Activated CD4-positive, alpha-beta T cell treated with anti-CD3 and anti-CD28 coated beads, Interleukin-2, amount 50 U/mL, for 16 hours (primary cell): ENCODE results near the gene ABCB10.
"Not testable (repeated sequence)": the region's sequence is repeated elsewhere in the genome, so short reads cannot be mapped to it uniquely, and the experiment has no call there.

Experiments
- DNase-seq: peaks from one replicate; pipeline ENCODE4 v3.0.0-alpha.2; 2020

ABCB10 gene

DNA sequence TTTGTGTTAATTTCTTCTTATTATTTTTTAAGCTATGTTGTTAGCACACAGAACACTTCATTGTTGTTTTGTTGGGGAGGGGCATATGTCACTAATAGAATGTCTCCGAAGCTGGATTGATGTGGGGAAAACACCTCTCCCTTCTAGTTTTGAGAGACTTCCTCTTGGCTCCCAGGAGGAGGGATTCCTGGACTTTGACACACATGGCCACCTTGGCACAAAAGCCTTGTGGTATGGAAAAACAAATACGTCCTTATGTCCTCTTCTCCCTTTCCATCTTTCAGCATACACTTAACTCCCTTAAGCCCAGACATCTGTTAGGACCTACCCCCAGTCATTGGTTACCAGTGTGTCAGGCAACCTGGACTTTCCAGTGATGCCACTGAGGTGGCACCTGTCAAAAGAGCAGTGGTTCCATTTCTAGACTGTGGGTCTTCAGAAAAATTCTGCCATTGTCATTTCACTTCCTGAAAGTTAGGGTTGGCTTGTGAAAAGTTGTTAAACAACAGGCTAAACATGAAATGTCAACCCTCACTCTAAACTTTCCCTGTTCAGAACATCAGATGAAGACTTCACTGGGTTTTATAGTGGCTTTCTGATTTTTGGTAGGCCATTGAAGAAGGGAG lies 12.5 kb upstream of the ABCB10 start:
- DNase-seq = no peak

- DNase-seq = no peak
These were observed 11.8 kb upstream of the ABCB10 start for GRCh38 chr1:229570305-229570704.

GRCh38 chr1:229567109-229567868 lies 8.8 kb upstream of the ABCB10 start:
- DNase-seq = no peak

- no peak for DNase-seq
These were observed 5.2 kb upstream of the ABCB10 start for GRCh38 chr1:229563701-229564100.

DNA sequence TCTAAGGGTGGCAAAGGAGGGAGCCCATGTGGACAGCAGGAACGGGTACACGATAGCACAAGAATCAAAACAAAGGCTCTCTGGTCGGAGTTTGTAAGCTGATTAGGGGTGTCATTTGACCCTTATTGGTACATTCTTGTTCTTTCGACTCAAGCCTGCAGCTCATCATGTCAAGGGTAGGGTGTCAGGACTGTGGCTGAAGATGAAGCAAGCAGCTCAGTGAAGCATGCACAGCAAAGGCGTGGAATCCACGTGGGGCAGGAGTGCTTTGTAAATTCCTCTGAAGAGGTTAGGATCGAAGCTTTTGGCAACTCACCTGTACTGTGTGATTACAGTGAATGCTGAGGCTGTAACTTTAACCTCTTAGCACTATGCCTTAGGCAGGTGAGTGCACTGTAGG lies 4.7 kb upstream of the ABCB10 start:
- DNase-seq = no peak

GRCh38 chr1:229562686-229563085 lies 4.2 kb upstream of the ABCB10 start:
- no peak for DNase-seq

DNA sequence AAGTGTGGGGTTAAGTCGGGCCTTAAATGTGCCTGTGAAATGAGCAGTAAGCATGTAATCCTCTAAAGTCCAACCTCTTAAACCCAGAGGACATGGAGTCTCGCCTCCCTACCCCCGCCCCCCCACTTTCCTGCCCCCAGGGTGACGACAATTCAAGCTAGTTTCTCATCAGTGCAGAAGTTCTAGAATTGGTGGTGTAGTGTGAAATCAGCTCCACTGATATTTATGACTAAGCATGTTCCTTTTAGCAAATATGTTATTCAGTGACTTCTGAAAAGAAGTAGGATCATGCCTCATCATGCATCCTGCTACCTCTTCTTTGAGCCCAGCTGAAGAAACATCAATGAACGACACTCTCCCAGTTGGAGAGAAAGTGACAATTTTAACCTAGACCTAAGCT lies 2.6 kb upstream of the ABCB10 start:
- no peak for DNase-seq

DNA sequence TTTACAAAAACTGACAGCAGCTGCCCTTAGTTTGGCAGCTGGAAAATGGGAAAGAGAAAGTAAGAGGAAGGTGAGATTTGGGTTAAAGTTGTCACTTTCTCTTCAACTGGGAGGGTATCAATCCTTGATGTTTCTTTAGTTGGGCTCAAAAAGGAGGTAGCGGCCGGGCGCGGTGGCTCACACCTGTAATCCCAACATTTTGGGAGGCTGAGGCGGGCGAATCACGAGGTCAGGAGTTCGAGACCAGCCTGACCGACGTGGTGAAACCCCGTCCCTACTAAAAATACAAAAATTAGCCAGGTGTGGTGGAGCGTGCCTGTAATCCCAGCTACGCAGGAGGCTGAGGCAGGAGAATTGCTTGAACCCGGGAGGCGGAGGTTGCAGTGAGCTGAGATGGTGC lies 1.6 kb upstream of the ABCB10 start:
- DNase-seq = not testable (repeated sequence)

DNA sequence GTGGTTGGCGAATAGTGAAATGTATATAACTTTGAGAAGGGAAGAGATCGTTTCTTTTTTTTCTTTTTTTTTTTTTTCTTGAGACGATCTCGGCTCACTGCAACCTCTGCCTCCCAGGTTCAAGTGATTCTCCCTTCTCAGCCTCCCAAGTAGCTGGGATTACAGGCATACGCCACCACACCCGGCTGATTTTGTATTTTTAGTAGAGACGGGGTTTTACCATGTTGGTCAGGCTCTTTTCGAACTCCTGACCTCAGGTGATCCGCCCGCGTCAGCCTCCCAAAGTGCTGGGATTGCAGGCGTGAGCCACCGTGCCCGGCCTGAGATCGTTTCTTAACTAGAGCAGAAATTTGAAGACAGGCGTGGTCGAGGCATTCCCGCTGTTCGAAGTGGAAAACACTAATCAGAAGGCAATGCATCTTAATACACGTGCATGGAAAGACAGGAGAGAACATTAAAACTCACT lies 862 bp upstream of the ABCB10 start:
- DNase-seq = not testable (repeated sequence)

DNA sequence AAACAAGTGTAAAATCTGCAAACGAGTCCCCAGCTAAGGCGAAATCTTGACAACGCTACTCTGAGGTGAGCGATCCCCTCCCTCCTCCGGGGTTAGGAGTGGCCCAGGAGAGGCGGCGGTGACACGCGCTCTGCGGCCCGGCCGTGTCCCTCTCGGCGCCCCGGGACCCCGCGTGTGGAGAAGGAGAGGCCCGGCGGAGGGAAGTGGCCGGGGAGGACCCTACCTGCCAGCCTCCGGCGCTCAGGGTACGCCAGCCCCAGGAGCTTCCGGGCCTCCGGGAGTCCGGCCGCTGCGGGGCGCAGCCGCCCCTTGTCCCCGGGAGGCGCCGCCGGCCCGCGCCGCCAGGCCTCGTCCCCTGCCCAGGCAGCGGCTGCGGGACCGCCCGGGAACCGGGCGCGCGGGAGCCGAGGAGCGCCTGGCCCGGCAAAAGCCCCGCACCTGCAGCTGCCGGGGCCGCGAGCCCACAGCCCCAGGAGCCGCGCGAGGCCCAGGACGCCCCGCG lies 543 bp downstream of the ABCB10 start:
- peak; percentile 45 for DNase-seq

DNA sequence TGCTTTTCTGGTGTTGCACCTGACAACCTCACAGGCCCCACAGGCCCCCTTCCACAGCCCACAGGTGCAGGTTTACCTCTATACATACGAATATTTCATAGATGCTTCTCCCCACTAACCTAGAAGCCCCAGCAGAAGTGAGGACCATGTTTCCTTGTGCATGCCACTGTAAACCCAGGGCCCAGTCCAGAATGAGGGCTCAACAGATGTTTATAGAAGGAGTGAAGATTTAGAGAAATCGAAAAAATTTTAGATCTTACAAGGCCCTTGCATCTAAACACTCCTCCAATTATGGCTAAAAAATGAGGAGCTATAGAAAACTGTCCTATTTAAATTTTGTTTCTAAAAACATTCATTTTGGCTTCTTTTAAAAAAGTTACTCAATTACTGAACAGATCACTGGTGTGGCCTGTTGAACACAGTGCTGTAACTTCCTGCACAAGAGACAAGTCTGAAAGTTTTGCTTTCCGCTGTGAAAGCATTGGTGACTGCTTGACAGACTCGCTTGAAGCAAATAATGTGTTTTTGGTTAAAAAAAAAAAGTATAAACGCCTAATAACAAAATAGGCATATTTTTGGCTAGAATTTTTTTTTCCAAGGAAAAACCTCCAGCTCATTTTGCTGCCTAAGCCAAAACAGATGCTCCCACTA lies 1.2 kb downstream of the ABCB10 start:
- peak; percentile 54 for DNase-seq

DNA sequence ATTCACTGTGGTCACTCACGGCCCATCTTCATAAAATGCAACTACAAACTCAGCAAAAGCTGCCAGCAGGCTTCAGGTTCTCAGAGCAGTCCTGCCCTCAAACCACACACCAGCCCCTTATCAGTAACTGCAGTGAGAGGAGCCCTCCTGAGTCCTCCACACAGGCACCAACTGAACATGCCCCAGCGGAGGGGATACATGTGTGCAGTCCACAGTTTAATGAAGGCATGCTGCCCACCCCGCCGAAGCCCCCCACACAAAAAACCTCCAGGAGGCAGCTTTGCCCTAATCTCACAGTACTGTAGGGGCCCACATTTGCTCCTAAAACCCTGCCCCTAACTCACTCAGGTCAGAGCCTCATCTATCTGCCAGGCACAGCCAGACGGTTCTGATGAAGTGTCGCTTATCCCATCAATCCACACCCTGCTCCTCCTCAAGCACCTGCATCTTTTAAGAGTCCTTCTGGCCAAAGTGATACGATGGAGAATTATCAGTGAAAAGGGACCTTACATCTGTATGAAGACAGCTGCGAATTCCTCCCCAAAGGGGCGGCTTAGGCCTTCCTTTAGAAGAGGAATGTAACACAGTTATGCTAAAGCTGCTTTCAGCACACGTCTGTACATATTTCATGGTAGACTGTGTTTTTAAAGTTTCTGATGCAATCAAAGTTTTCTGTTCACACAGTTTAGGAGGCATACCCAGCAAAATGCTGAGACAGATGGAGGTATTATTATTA lies 3.5 kb downstream of the ABCB10 start:
- DNase-seq = no peak

GRCh38 chr1:229553621-229554130 lies 4.8 kb downstream of the ABCB10 start:
- no peak for DNase-seq

GRCh38 chr1:229552732-229553131 lies 5.8 kb downstream of the ABCB10 start:
- no peak for DNase-seq

- DNase-seq = no peak
These were observed 7.5 kb downstream of the ABCB10 start for GRCh38 chr1:229550812-229551567.

GRCh38 chr1:229547542-229547941 lies 11.0 kb downstream of the ABCB10 start:
- no peak for DNase-seq

GRCh38 chr1:229544587-229544986 lies 13.9 kb downstream of the ABCB10 start:
- DNase-seq = no peak

- no peak for DNase-seq
These were observed 18.5 kb downstream of the ABCB10 start for GRCh38 chr1:229539863-229540506.

- no peak for DNase-seq
These were observed 19.6 kb downstream of the ABCB10 start for GRCh38 chr1:229538945-229539344.

- no peak for DNase-seq
These were observed 20.6 kb downstream of the ABCB10 start for GRCh38 chr1:229537894-229538293.

- no peak for DNase-seq
These were observed 21.5 kb downstream of the ABCB10 start for GRCh38 chr1:229536982-229537381.

GRCh38 chr1:229535230-229535629 lies 23.3 kb downstream of the ABCB10 start:
- no peak for DNase-seq
